Suppressor macrophage (primary cell): ENCODE results near the gene TBC1D10A.

Experiments used
- DNase-seq, 4 experiments: peaks; one replicate each; pipeline ENCODE4 v3.0.0-alpha.2; 2020 to 2022

Gene TBC1D10A

DNA sequence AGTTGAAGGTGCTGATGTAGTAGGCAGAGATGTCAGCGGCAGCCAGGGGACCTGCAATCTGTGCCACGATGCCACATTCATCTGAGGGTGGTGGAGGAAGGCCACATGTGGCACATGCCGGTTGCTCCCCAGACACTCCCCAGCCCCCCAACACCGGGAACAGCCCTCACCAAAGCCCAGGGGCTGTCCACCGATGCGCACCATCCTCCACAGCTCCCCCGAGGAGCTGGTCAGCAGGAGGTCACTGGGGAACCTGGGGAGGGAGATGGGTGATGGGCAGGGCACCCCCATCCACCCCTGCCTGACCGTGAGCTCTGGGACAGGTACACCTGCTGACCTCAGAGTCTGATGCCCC, 40.9 kb downstream of the TBC1D10A start:
- DNase-seq = no peak

DNA sequence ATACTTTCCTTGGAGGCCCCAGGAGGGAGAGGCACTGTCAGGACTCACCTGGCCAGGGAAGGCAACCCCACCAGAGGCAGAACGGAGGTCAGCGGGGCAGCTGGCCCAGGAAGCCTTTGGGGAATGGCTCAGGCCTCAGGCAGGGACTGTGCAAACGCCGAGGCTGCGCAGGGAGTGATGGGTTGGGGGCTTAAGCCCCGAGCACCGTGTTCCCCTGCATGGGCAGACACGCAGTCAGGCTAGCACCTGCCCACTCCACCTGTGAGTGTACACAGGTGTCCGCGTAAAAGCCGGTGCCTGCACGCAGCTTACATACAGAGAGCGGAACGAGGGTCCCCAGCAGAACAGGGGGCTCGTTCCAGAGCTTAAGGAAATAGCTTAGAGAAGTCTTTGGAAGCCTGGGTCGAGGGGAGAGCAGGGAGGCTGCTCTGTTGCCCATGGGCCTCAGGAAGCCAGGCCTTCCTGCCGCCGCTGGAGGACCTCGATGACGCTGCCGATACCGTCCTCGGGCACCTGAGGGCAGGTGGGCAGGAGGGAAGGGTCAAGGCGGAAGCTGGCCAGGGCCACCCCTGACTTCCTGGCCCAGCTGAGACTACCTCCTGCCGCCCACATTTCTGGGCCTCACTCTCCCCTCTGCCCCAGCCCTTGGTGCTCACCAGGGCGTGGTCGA, 41.4 kb downstream of the TBC1D10A start:
- DNase-seq = no peak

- DNase-seq = no peak
Measured at GRCh38 chr22:30284666-30285065, 42.1 kb downstream of the TBC1D10A start.

- no peak for DNase-seq
Measured at GRCh38 chr22:30284172-30284571, 42.6 kb downstream of the TBC1D10A start.

- no peak for DNase-seq
Measured at GRCh38 chr22:30283342-30283741, 43.4 kb downstream of the TBC1D10A start.

GRCh38 chr22:30282616-30283046, 44.1 kb downstream of the TBC1D10A start:
- DNase-seq = peak; percentile 64 to 84 (median 76)

DNA sequence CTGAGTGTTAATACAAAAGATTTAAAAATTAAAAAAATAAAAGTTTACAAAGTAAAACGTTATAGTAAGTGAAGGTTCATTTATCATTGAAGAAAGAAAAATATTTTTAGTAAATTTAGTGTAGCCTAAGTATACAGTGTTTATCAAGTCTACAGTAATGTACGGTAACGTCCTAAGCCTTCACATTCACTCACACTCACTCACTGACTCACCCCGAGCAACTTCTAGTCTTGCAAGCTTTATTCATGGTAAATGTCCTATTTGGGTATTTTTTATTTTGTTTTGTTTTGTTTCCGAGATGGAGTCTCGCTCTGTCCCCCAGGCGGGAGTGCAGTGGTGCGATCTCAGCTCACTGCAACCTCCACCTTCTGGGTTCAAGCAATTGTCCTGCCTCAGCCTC, 46.2 kb downstream of the TBC1D10A start:
- peak in 1 of 4 experiments; percentile 38 for DNase-seq

- DNase-seq = no peak
Measured at GRCh38 chr22:30279932-30280331, 46.8 kb downstream of the TBC1D10A start.

- DNase-seq = peak; percentile 95 to 99 (median 98)
Measured at GRCh38 chr22:30279046-30279788, 47.5 kb downstream of the TBC1D10A start.

DNA sequence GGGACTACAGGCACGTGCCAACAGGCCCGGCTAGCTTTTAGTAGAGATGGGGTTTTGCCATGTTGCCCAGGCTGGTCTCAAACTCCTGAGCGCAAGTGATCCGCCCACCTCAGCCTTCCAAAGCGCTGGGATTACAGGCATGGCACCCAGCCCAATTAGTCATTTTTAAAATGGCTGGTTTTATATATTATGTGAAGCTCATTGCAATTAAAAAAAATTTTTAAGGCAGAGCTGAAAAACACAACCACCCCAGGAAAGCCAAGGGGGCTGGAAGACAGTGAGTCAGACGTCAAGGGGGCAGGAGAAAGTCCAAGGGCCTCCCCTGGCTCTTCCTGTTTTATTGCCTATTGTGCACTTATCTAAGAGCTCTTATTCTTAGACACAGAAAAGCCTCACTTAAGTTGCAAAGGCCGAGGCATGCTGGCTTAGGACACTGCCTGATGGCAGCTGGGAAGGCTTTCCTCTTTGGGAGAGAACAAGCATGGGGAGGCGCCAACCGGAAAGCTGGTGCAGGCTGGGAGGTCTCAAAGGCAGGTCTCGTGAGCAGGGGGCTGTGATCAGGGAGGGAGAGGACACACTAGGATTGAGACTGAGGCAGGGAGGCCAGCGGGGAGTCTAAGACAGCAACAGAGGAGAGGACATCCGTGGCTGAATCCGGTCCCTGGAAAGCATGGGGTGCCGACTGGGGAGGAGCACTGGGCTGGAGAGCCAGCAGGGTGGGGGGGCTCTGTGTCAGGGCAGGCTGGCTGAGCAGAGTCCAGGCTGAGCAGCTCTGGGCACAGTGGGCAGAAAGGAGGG, 49.0 kb downstream of the TBC1D10A start:
- DNase-seq = peak; percentile 73 to 85 (median 80)

DNA sequence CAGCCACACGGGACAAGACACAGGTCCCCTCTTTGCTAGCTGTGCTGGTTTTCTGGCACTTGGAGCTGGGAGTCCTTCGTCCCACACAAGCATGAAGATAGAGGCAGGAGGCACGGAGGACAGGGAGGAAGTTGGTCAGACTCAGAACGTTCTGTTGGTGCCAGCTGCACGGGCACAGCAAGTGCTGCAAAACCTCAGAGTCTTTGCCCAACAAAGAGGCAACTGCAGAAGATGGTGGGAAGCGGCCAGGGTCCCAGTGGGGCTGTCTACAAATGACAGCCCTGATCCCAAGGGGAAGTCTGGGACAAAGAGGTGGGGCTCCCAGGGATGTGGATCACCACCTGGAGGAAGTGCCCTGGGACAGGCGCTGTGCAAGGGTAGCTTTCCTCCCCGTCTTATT, 50.7 kb downstream of the TBC1D10A start:
- peak in 3 of 4 experiments; percentile 48 to 60 (median 57) for DNase-seq

GRCh38 chr22:30275625-30276024, 51.1 kb downstream of the TBC1D10A start:
- no peak for DNase-seq

DNA sequence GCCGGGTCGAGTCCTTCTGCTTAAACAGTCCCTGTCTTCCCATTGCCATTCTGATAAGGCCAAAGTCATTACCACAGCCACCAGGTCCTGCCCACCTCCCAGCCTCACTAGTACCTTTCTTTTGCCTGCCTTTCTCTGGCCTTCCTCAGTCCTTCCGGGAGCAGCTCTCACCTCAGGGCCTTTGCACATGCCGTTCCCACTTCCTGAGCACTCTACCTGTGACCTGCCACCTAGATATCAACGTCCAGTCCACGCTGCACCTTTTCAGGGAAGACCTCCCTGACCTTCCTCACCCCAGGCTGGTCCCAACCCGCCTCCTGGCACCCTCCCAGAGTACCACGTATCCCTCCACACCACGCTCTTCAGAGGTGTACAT, 52.3 kb downstream of the TBC1D10A start:
- no peak for DNase-seq

DNA sequence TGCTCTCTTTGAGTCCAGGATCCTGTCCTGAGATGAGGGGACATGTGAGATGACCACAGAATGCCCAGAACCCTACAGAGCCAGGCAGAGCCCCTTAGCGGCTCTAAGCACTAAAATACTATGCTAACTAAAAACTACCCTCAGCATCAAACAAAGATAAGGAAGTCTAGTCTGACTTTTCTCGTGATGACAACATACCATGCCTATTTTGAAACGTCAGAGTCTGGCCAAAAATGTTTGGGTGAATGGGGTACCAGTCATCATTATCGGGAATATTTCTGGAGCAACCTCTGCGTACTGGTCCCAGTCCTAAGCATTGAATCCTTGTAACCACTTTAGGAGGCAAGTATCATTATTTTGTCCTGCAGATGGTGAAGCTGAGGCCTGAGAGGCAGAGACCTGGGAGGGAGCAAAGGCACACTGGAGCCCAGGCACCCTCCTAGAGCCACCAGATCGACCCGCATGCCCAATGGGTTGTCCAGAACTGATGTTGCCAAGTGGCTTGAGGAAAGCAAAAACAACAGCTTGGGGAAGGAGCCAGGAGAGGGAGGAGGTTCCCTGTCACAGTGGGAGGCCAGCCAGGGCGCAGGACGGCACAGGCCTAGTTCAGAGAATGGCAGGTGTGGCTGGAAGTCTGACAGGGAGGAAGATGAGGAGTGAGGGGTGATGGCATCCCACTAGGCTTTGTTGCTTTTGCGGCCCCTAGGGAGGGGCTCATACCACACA, 52.9 kb downstream of the TBC1D10A start:
- peak in 2 of 4 experiments; percentile 46 to 50 for DNase-seq

GRCh38 chr22:30272781-30273601, 53.8 kb downstream of the TBC1D10A start:
- peak in 3 of 4 experiments; percentile 57 to 64 (median 58) for DNase-seq

DNA sequence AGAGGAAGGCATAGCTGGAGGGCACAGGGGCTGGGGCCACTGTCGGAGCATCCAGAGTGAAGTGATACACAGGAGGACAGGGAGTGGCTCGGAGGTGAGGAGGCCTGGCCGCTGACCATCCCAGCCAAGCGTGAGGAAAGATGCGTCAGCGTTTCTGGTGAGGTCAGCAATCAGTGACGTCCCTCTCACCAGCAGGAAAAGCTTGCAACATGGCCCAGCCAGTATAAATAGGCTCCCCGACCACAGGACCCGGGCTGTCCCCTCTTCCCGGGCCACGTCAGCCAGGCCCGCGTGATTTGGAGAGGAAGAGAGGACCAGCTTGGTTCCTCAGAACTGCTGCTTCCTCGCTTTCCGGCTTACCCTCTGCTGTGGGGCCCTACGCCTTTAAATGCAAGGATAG, 55.9 kb downstream of the TBC1D10A start:
- DNase-seq = peak; percentile 98 to 99 (median 98)

GRCh38 chr22:30268331-30268730, 58.4 kb downstream of the TBC1D10A start:
- peak in 2 of 4 experiments; percentile 36 to 43 for DNase-seq

GRCh38 chr22:30267382-30268302, 59.1 kb downstream of the TBC1D10A start:
- DNase-seq = peak in 3 of 4 experiments; percentile 62 to 78 (median 72)

DNA sequence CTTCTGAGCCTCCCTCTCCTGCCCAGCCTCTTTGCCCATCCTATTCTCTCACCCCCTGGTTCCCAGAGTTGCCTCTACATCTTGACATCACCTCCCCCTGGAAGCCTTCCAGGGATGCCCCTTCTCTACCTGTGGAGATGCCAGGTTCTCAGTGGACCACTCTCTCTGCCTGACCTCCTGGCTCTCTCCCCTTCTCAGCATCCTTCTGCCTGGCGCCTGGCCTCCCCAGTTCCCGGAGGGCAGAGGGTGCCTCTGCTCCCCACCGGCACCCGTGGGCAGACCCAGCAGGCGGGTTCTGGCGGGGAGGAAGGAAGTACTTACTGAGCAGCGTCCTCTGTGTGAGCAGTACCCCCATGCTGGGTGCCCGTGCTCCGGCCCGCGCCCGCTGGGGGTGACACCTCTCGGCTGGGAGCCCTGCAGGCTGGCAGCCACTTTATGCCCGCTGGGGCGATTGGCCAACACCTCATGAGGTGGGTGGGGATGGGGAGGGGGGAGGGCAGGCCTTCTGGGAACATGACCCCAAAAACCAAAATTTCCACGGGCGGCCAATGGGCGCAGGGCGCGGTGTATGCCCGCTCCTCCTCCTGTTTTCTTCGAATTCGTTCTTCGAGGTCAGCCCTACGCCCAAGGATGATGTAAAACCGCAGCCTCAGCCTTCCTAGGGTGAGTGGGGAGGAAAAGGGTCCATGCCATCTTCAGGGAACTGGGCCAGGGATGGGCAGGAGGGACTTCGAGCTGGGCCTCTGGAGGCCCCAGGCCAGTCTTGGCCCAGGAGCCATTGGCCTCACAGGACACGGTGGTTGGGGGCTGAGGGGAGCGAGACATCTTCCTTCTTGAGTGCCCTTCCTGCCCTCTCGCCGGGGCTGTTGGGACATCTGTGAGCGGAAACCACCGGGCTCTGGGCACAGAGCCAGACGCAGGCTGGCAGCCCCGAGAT, 60.0 kb downstream of the TBC1D10A start, which contains the start of gene OSM:
TSS of gene OSM (minus strand) at position 407 of the 937 bp plus-strand sequence. CDS start at position 355, 52 bp downstream.
- peak; percentile 89 to 94 (median 92) for DNase-seq
